ENCODE results near the gene BCL2L13. TPM values are rescaled to one million over a fixed set of nuclear protein-coding genes. Genes with fewer than 3 reads are reported as not detected.
"Not testable (repeated sequence)": the region's sequence is repeated elsewhere in the genome, so short reads cannot be mapped to it uniquely, and the experiment has no call there.

Gene BCL2L13
- polyA plus RNA-seq, 1 donor from 2014 or later: 20.8 TPM

DNA sequence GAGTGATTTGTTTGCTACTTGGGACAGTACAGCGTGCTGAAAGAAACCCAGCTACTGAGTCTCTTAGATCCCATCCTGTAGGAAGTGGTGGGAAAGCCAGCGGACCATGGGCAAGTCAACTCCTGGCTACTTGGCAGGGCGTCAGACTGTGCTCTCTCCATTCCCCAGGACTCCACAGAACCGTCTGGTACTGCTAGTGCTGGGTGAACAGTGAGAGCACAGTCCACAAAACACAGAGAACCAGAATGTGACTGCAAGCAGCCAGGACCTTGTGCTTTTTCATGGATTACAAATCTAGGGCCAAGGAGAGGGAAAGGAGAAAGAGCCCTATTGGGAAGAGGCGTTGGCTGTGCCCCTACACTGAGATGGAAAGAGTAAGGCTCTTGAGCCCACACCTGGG, 125.5 kb downstream of the BCL2L13 start:
- no peaks in the 10 kb centered on the region for H3F3A ChIP-seq (ENCODE audit: insufficient read depth, low read length, poor library complexity, severe bottlenecking)
- no peak overlapping the region for H3K9ac ChIP-seq (ENCODE audit: low read length)
- H3K79me2 ChIP-seq (replicated peaks; ENCODE audit: insufficient read depth, low read length): no peaks in the 10 kb centered on the region
- no peaks in the 10 kb centered on the region for H3K9me3 ChIP-seq (ENCODE audit: low read length)
- no peak overlapping the region for H3K4me2 ChIP-seq (ENCODE audit: low read length)
- H2AFZ ChIP-seq (ENCODE audit: low read depth, low read length): no peak overlapping the region
- H4K20me1 ChIP-seq (ENCODE audit: insufficient read depth): no peaks in the 10 kb centered on the region
- no peak for TF ChIP-seq POLR2AphosphoS5 (IDR thresholded peaks at IDR 0.05)
- TF ChIP-seq, protein P1, sequence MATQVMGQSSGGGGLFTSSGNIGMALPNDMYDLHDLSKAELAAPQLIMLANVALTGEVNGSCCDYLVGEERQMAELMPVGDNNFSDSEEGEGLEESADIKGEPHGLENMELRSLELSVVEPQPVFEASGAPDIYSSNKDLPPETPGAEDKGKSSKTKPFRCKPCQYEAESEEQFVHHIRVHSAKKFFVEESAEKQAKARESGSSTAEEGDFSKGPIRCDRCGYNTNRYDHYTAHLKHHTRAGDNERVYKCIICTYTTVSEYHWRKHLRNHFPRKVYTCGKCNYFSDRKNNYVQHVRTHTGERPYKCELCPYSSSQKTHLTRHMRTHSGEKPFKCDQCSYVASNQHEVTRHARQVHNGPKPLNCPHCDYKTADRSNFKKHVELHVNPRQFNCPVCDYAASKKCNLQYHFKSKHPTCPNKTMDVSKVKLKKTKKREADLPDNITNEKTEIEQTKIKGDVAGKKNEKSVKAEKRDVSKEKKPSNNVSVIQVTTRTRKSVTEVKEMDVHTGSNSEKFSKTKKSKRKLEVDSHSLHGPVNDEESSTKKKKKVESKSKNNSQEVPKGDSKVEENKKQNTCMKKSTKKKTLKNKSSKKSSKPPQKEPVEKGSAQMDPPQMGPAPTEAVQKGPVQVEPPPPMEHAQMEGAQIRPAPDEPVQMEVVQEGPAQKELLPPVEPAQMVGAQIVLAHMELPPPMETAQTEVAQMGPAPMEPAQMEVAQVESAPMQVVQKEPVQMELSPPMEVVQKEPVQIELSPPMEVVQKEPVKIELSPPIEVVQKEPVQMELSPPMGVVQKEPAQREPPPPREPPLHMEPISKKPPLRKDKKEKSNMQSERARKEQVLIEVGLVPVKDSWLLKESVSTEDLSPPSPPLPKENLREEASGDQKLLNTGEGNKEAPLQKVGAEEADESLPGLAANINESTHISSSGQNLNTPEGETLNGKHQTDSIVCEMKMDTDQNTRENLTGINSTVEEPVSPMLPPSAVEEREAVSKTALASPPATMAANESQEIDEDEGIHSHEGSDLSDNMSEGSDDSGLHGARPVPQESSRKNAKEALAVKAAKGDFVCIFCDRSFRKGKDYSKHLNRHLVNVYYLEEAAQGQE (IDR thresholded peaks at IDR 0.05; ENCODE audit: borderline replicate concordance): no peak
- TF ChIP-seq RAD21 (conservative IDR thresholded peaks at IDR 0.05): no peak
- TF ChIP-seq SMC3 (conservative IDR thresholded peaks at IDR 0.05; ENCODE audit: poor library complexity): no peak
- no peak for TF ChIP-seq EZH2 (IDR thresholded peaks at IDR 0.05; ENCODE audit: borderline replicate concordance, insufficient read depth, low read length, poor library complexity, severe bottlenecking)
- no peak for TF ChIP-seq MXI1 (conservative IDR thresholded peaks at IDR 0.05; ENCODE audit: poor library complexity, severe bottlenecking)
- no peak for TF ChIP-seq EP300 (conservative IDR thresholded peaks at IDR 0.05; ENCODE audit: poor library complexity, severe bottlenecking)
- TF ChIP-seq, protein P2, sequence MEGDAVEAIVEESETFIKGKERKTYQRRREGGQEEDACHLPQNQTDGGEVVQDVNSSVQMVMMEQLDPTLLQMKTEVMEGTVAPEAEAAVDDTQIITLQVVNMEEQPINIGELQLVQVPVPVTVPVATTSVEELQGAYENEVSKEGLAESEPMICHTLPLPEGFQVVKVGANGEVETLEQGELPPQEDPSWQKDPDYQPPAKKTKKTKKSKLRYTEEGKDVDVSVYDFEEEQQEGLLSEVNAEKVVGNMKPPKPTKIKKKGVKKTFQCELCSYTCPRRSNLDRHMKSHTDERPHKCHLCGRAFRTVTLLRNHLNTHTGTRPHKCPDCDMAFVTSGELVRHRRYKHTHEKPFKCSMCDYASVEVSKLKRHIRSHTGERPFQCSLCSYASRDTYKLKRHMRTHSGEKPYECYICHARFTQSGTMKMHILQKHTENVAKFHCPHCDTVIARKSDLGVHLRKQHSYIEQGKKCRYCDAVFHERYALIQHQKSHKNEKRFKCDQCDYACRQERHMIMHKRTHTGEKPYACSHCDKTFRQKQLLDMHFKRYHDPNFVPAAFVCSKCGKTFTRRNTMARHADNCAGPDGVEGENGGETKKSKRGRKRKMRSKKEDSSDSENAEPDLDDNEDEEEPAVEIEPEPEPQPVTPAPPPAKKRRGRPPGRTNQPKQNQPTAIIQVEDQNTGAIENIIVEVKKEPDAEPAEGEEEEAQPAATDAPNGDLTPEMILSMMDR (IDR thresholded peaks at IDR 0.05; ENCODE audit: poor library complexity, severe bottlenecking): no peak
- TF ChIP-seq TAF1 (IDR thresholded peaks at IDR 0.05; ENCODE audit: low read depth): no peak
- no peaks in the 10 kb centered on the region for H3K36me3 ChIP-seq (ENCODE audit: insufficient read depth, low read length)
- H3K27me3 ChIP-seq (ENCODE audit: insufficient read depth, low read depth, low read length): no peaks in the 10 kb centered on the region
- no peak overlapping the region for H3K27ac ChIP-seq (ENCODE audit: low read length)
- H3K4me3 ChIP-seq (ENCODE audit: low read length): no peak overlapping the region
- no peaks in the 10 kb centered on the region for H3K9me2 ChIP-seq (ENCODE audit: insufficient read depth, low read length)

DNA sequence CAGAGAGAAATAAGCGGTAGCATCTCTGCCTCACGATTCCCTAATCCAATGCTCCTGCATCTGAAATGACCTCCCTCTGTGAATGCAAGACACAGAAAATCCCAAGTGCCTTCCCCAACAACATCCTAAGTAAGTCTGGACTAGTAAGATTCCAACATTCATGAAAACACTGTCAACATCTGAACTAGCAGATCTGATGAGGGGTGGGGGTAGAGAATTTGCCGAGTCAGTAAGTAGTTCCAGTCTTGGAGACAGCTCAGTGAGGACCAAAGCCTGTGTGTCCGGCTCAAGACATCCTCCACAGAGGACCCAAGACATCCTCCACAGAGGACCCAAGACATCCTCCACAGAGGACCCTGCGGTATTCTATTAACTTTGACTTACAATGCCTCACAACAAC, 126.3 kb downstream of the BCL2L13 start:
- H3K27me3 ChIP-seq (ENCODE audit: insufficient read depth, low read depth, low read length); H3K4me3 ChIP-seq (ENCODE audit: low read length); H3K9ac ChIP-seq (ENCODE audit: low read length); H3K36me3 ChIP-seq (ENCODE audit: insufficient read depth, low read length); H3K27ac ChIP-seq (ENCODE audit: low read length); H4K20me1 ChIP-seq (ENCODE audit: insufficient read depth); H3K9me2 ChIP-seq (ENCODE audit: insufficient read depth, low read length); H3K9me3 ChIP-seq (ENCODE audit: low read length); H3F3A ChIP-seq (ENCODE audit: insufficient read depth, low read length, poor library complexity, severe bottlenecking); H3K79me2 ChIP-seq (replicated peaks; ENCODE audit: insufficient read depth, low read length); H3K4me2 ChIP-seq (ENCODE audit: low read length); H2AFZ ChIP-seq (ENCODE audit: low read depth, low read length): not testable (repeated sequence)

Measured in neural cell (in vitro differentiated cells).